Breast epithelium (tissue), 4 donors: ENCODE results near the gene SLC13A2. TPM values are rescaled to one million over a fixed set of nuclear protein-coding genes. Genes with fewer than 3 reads are reported as not detected.
"Not testable (repeated sequence)": the region's sequence is repeated elsewhere in the genome, so short reads cannot be mapped to it uniquely, and the experiment has no call there.

Source experiments
- DNase-seq, 2 donors: peaks; one replicate each; pipeline ENCODE4 v3.0.0-alpha.2; 2019; ENCODE audit warnings: low spot score in 2 of 2
- H3K27ac ChIP-seq, 2 donors: fragments of 200-600 bp; sonication (generic) in 1 of 2; one replicate each; pipeline ENCODE4 v1.5.1; 2016 to 2019; ENCODE audit warnings: mild to moderate bottlenecking in 1 of 2
- H3K27me3 ChIP-seq, 2 donors: fragments of 200-600 bp; sonication (generic) in 1 of 2; one replicate each; pipeline versions ENCODE4 v1.5.1 to v1.6.0; 2017 to 2019; ENCODE audit warnings: control low read depth in 1 of 2, mild to moderate bottlenecking in 1 of 2
- H3K36me3 ChIP-seq: fragments of 200-600 bp; one replicate; pipeline ENCODE4 v1.5.1; 2019
- H3K4me1 ChIP-seq, 2 donors: fragments of 200-600 bp; sonication (generic); one replicate each; pipeline ENCODE4 v1.5.1; 2016 to 2019; ENCODE audit warnings: control low read depth in 1 of 2
- H3K4me3 ChIP-seq, 3 donors: fragments of 200-600 bp; sonication (generic); 1 replicate in 2 of 3; 2 replicates in 1 of 3; pipeline ENCODE4 v1.5.1; 2016 to 2019; ENCODE audit warnings: mild to moderate bottlenecking in 3 of 3, moderate library complexity in 2 of 3
- H3K9me3 ChIP-seq, 2 donors: fragments of 200-600 bp; sonication (generic) in 1 of 2; one replicate each; pipeline ENCODE4 v1.5.1; 2016 to 2019; ENCODE audit warnings: control low read depth in 1 of 2
- POLR2A ChIP-seq: fragments of 450-650 bp; IDR thresholded peaks from one replicate; pipeline ENCODE4 v1.6.1; 2016; ENCODE audit warnings: antibody characterized with exemption, mild to moderate bottlenecking, moderate library complexity
- POLR2AphosphoS5 ChIP-seq, 3 donors: sonication (generic); formaldehyde crosslinking; IDR thresholded peaks; one replicate each; pipeline ENCODE4 v1.6.1; 2017; ENCODE audit warnings: antibody characterized with exemption in 3 of 3
- intact Hi-C: fragments of 100-400 bp; cut with DNase I; formaldehyde crosslinking; loops from one replicate; pipeline ENCODE4 v1.15.1; 2023; ENCODE audit warnings: low total_unique reads
- total RNA-seq, 3 donors: library from RNA; depleted of rRNA; stranded (reverse); fragments of >200 nt; gene quantifications; one replicate each; pipeline ENCODE4 v1.1.0, GENCODE V29; 2016
- TF ChIP-seq, protein P1 (sequence below), 3 donors: fragments of 450-650 bp; IDR thresholded peaks; one replicate each; pipeline ENCODE4 v1.5.1; 2016 to 2017; ENCODE audit warnings: antibody characterized with exemption in 3 of 3, mild to moderate bottlenecking in 3 of 3, moderate library complexity in 3 of 3

The SLC13A2 gene
- total RNA-seq, 3 donors from 2014 or later: 0.66 to 4.0 TPM; not detected in 1

DNA sequence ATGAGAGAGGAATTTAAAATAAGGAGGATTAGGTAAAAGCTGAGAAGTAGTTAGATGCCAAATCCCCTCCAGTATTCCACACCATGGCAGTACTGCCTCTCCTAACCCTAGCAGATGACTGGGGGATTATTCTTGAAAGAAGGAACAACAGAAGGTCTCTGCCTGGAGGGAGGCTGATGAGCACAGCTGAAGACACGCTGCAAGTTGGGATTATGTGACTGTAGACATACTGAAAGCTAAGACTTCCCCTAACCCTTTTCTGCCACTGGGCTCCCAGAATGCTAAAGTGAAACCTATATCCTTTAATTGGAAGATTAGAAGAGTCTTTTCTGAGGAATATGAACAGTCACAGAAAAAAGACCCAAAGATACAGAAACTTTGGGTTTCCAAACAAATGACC is 39.7 kb upstream of the SLC13A2 start:
- no peak for TF ChIP-seq POLR2A
- no peak for TF ChIP-seq POLR2AphosphoS5 (IDR thresholded peaks at IDR 0.05)
- TF ChIP-seq, protein P1, sequence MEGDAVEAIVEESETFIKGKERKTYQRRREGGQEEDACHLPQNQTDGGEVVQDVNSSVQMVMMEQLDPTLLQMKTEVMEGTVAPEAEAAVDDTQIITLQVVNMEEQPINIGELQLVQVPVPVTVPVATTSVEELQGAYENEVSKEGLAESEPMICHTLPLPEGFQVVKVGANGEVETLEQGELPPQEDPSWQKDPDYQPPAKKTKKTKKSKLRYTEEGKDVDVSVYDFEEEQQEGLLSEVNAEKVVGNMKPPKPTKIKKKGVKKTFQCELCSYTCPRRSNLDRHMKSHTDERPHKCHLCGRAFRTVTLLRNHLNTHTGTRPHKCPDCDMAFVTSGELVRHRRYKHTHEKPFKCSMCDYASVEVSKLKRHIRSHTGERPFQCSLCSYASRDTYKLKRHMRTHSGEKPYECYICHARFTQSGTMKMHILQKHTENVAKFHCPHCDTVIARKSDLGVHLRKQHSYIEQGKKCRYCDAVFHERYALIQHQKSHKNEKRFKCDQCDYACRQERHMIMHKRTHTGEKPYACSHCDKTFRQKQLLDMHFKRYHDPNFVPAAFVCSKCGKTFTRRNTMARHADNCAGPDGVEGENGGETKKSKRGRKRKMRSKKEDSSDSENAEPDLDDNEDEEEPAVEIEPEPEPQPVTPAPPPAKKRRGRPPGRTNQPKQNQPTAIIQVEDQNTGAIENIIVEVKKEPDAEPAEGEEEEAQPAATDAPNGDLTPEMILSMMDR (IDR thresholded peaks at IDR 0.05): no peak
- H3K4me1 ChIP-seq: no peaks in the 10 kb centered on the region
- no peaks in the 10 kb centered on the region for H3K27me3 ChIP-seq
- H3K9me3 ChIP-seq: no peaks in the 10 kb centered on the region
- H3K4me3 ChIP-seq: no peak overlapping the region
- intact Hi-C loops: loop anchor here (10.0 kb wide), 1 partner anchor 1771 kb away; no protein-coding TSS in a partner anchor
- no peaks in the 10 kb centered on the region for H3K36me3 ChIP-seq
- DNase-seq: no peak
- no peak overlapping the region for H3K27ac ChIP-seq

DNA sequence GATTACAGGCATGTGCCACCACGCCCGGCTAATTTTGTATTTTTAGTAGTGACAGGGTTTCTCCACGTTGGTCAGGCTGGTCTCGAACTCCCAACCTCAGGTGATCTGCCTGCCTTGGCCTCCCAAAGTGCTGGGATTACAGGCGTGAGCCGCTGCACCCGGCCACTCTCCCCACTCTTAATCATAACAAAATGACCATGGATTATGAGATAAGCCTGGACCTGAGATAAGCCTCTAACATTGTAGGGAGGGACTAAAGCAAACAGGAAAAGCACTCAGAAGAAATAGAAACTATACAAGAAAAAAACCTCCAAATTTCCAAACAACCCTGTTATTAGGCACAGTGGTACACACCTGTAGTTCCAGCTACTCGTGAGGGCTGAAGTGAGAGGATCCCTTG is 39.1 kb upstream of the SLC13A2 start:
- H3K27me3 ChIP-seq, H3K36me3 ChIP-seq, DNase-seq, H3K4me3 ChIP-seq, H3K4me1 ChIP-seq, H3K9me3 ChIP-seq, H3K27ac ChIP-seq: not testable (repeated sequence)
- intact Hi-C loops: loop anchor here (10.0 kb wide), 1 partner anchor 1770 kb away; no protein-coding TSS in a partner anchor

DNA sequence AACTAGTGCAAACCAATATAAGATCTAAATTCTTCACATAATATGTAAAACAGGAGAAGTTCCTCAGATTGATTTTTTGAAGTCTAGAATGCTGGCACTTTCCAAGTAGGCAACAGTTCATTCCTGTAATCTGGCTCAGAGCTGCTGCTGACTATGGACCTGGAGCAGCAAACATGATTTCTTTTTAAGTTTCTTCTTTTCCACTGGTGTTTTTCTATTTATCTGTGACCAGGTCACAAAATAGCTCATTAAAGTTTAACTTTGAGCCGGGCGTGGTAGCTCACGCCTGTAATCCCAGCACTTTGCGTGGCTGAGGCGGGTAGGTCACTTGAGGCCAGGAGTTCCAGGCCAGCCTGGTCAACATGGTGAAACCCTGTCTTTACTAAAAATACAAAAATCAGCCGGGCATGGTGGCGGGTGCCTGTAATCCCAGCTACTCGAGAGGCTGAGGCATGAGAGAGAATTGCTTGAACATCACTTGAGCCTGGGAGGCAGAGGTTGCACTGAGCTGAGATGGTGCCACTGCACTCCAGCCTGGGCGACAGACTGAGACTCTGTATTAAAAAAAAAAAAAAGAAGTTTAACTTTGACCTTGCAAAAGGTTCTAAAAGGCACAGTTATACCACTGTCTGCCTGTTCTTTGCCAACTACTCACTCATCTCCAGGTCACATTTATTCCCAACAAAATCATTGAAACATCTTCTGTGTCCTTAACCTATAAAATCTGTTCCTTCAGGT is 29.4 kb upstream of the SLC13A2 start:
- H3K27ac ChIP-seq: no peak overlapping the region
- intact Hi-C loops: no loop called here
- no peaks in the 10 kb centered on the region for H3K36me3 ChIP-seq
- H3K9me3 ChIP-seq: no peaks in the 10 kb centered on the region
- no peak overlapping the region for H3K4me3 ChIP-seq
- H3K4me1 ChIP-seq: no peaks in the 10 kb centered on the region
- DNase-seq: no peak
- no peaks in the 10 kb centered on the region for H3K27me3 ChIP-seq
- TF ChIP-seq POLR2A (no peak), POLR2AphosphoS5 (IDR thresholded peaks at IDR 0.05) (no peak)
- TF ChIP-seq, protein P1 (IDR thresholded peaks at IDR 0.05): no peak

- no peak for TF ChIP-seq POLR2AphosphoS5 (IDR thresholded peaks at IDR 0.05)
- TF ChIP-seq, protein P1 (IDR thresholded peaks at IDR 0.05): no peak
- TF ChIP-seq POLR2A: no peak
- Histone ChIP-seq H3K27ac (no peak overlapping the region), H3K27me3 (no peaks in the 10 kb centered on the region), H3K36me3 (no peaks in the 10 kb centered on the region), H3K4me3 (no peak overlapping the region), H3K4me1 (no peaks in the 10 kb centered on the region), H3K9me3 (no peaks in the 10 kb centered on the region)
- no peak for DNase-seq
- intact Hi-C loops: no loop called here
Observed at GRCh38 chr17:28446716-28447395, 26.6 kb upstream of the SLC13A2 start.

GRCh38 chr17:28447396-28447760 is 26.1 kb upstream of the SLC13A2 start:
- H3K9me3 ChIP-seq: no peaks in the 10 kb centered on the region
- H3K27me3 ChIP-seq: no peaks in the 10 kb centered on the region
- H3K27ac ChIP-seq: no peak overlapping the region
- no peaks in the 10 kb centered on the region for H3K4me1 ChIP-seq
- TF ChIP-seq POLR2AphosphoS5 (IDR thresholded peaks at IDR 0.05) (no peak), POLR2A (no peak)
- TF ChIP-seq, protein P1 (IDR thresholded peaks at IDR 0.05): no peak
- H3K4me3 ChIP-seq: no peak overlapping the region
- no peaks in the 10 kb centered on the region for H3K36me3 ChIP-seq
- DNase-seq: no peak
- intact Hi-C loops: no loop called here
